ENCODE data around the gene C1QTNF6.

The C1QTNF6 gene

DNA sequence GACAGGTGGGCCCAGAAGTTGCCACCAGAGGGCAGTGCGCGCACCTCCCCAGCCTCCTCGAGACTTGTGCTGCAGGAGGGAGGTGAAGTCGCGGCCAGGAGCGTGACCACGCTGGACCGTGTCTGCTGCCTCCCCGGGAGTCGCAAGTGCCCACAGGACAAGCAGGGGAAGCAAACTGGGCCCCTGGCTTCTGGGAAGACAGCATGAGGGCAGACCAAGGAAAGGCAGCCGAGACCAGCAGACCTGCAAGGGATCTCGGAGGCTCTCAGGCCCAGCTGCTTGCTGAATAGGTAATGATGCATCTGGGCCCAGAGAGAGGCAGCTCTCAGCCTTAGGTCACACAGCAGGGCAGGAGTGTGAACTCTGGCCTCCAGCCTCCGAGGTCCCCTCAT, 21.4 kb downstream of the C1QTNF6 start (continued):
- TF ChIP-seq, protein P1, sequence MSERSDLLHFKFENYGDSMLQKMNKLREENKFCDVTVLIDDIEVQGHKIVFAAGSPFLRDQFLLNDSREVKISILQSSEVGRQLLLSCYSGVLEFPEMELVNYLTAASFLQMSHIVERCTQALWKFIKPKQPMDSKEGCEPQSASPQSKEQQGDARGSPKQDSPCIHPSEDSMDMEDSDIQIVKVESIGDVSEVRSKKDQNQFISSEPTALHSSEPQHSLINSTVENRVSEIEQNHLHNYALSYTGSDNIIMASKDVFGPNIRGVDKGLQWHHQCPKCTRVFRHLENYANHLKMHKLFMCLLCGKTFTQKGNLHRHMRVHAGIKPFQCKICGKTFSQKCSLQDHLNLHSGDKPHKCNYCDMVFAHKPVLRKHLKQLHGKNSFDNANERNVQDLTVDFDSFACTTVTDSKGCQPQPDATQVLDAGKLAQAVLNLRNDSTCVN (tag by site-specific recombination; optimal IDR thresholded peaks at IDR 0.05), result peak; percentile 24
- no peak for TF ChIP-seq ZNF175 (tag by site-specific recombination; IDR thresholded peaks at IDR 0.05)
- peak; percentile 96 for TF ChIP-seq ZNF768 (tag by site-specific recombination; IDR thresholded peaks at IDR 0.05)
- TF ChIP-seq ZNF2 (tag by site-specific recombination; IDR thresholded peaks at IDR 0.05), result peak; percentile 57; the same call in 1 of the 2 replicates
- TF ChIP-seq, protein P2, sequence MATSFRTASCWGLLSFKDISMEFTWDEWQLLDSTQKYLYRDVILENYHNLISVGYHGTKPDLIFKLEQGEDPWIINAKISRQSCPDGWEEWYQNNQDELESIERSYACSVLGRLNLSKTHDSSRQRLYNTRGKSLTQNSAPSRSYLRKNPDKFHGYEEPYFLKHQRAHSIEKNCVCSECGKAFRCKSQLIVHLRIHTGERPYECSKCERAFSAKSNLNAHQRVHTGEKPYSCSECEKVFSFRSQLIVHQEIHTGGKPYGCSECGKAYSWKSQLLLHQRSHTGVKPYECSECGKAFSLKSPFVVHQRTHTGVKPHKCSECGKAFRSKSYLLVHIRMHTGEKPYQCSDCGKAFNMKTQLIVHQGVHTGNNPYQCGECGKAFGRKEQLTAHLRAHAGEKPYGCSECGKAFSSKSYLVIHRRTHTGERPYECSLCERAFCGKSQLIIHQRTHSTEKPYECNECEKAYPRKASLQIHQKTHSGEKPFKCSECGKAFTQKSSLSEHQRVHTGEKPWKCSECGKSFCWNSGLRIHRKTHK (tag by site-specific recombination; IDR thresholded peaks at IDR 0.05), result no peak
- TF ChIP-seq ZNF514 (tag by site-specific recombination; IDR thresholded peaks at IDR 0.05), result no peak
- 0 out of 2 replicates have a peak, but pooled peaks have one; percentile 11 for TF ChIP-seq SP7 (tag by site-specific recombination; IDR thresholded peaks at IDR 0.05)
- no peak for TF ChIP-seq BCL11B (tag by site-specific recombination; IDR thresholded peaks at IDR 0.05; ENCODE audit: low read depth)
- TF ChIP-seq, protein P3, sequence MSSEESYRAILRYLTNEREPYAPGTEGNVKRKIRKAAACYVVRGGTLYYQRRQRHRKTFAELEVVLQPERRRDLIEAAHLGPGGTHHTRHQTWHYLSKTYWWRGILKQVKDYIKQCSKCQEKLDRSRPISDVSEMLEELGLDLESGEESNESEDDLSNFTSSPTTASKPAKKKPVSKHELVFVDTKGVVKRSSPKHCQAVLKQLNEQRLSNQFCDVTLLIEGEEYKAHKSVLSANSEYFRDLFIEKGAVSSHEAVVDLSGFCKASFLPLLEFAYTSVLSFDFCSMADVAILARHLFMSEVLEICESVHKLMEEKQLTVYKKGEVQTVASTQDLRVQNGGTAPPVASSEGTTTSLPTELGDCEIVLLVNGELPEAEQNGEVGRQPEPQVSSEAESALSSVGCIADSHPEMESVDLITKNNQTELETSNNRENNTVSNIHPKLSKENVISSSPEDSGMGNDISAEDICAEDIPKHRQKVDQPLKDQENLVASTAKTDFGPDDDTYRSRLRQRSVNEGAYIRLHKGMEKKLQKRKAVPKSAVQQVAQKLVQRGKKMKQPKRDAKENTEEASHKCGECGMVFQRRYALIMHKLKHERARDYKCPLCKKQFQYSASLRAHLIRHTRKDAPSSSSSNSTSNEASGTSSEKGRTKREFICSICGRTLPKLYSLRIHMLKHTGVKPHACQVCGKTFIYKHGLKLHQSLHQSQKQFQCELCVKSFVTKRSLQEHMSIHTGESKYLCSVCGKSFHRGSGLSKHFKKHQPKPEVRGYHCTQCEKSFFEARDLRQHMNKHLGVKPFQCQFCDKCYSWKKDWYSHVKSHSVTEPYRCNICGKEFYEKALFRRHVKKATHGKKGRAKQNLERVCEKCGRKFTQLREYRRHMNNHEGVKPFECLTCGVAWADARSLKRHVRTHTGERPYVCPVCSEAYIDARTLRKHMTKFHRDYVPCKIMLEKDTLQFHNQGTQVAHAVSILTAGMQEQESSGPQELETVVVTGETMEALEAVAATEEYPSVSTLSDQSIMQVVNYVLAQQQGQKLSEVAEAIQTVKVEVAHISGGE (tag by site-specific recombination; conservative IDR thresholded peaks at IDR 0.05; ENCODE audit: low read depth), result no peak
- TF ChIP-seq, protein P4, sequence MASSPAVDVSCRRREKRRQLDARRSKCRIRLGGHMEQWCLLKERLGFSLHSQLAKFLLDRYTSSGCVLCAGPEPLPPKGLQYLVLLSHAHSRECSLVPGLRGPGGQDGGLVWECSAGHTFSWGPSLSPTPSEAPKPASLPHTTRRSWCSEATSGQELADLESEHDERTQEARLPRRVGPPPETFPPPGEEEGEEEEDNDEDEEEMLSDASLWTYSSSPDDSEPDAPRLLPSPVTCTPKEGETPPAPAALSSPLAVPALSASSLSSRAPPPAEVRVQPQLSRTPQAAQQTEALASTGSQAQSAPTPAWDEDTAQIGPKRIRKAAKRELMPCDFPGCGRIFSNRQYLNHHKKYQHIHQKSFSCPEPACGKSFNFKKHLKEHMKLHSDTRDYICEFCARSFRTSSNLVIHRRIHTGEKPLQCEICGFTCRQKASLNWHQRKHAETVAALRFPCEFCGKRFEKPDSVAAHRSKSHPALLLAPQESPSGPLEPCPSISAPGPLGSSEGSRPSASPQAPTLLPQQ (tag by site-specific recombination; IDR thresholded peaks at IDR 0.05), result 0 out of 2 replicates have a peak, but pooled peaks have one; percentile 15
- no peak for TF ChIP-seq HOXD13 (CRISPR knock-in tag; IDR thresholded peaks at IDR 0.05; ENCODE audit: borderline replicate concordance)
- no peak for TF ChIP-seq ZNF19 (tag by site-specific recombination; IDR thresholded peaks at IDR 0.05; ENCODE audit: low read depth)
- no peak for TF ChIP-seq ZNF561 (tag by site-specific recombination; IDR thresholded peaks at IDR 0.05; ENCODE audit: borderline replicate concordance)
- TF ChIP-seq GLIS2 (tag by site-specific recombination; IDR thresholded peaks at IDR 0.05), result peak; percentile 65
- TF ChIP-seq ZNF623 (tag by site-specific recombination; IDR thresholded peaks at IDR 0.05), result no peak
- peak; percentile 55; the same call in 1 of the 2 replicates for TF ChIP-seq ZIC2 (tag by site-specific recombination; IDR thresholded peaks at IDR 0.05)

DNA sequence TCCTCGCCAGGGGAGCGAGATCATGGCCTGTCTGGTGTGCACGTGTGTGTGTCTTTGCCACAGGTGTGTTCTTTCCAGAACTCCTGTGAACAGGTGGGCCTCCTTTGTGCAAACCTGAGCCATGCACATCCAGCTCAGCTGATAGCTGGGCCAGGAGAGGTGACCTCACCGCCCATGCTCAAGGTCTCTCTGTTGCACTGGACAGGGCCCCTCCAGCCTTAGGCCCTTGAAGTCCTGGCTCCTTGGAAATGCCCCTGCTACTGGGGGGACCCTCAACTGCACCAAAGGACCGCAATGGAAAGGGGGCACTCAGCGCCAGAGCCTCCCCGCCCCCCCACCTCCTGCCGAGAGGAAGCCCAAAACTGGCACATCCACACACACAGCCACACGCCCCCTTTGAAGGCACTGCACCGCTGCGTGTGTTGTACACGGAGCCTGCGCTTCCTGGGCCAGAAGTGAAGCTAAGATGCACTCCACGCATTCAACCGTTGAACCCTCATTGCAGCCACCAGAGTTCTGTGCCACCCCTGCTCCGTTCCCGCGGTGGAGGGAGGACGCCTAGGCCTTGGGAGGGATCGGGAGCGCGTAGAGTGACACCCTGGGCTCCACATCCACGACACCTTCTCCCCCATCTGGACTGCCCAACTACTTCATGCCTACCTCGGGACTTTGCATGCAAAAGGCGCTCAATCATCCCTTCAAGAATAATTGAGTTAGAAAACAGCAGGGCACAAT, 21.9 kb downstream of the C1QTNF6 start:
- no peak overlapping the region for H3K27ac ChIP-seq (ENCODE audit: extremely low read depth, low read depth, low read length)
- ChIA-PET CTCF (interaction anchor here (1.0 to 3.3 kb wide), 19 partner anchors 8 to 292 kb away, joined by 3 to 38 read pairs (median 5); no protein-coding TSS in a partner anchor), POLR2A (no interaction called here)
- H3K36me3 ChIP-seq (ENCODE audit: control insufficient read depth in 2 of 2, insufficient read depth in 1 of 2, low read length in 2 of 2), result no peaks in the 10 kb centered on the region
- H3K4me3 ChIP-seq (ENCODE audit: low read depth, low read length), result no peak overlapping the region
- H3K4me1 ChIP-seq (ENCODE audit: control insufficient read depth, insufficient read depth, low read length), result no peaks in the 10 kb centered on the region
- H3K9me3 ChIP-seq (ENCODE audit: control insufficient read depth, insufficient read depth, low read depth, low read length), result no peaks in the 10 kb centered on the region
- no peak for TF ChIP-seq ZNF138 (tag by site-specific recombination; IDR thresholded peaks at IDR 0.05; ENCODE audit: borderline replicate concordance)
- TF ChIP-seq MZF1 (tag by site-specific recombination; IDR thresholded peaks at IDR 0.05; ENCODE audit: borderline replicate concordance), result no peak
- TF ChIP-seq ZNF391 (tag by site-specific recombination; IDR thresholded peaks at IDR 0.05; ENCODE audit: borderline replicate concordance, low read depth), result no peak
- TF ChIP-seq SCRT2 (tag by site-specific recombination; IDR thresholded peaks at IDR 0.05), result peak; percentile 46
- no peak for TF ChIP-seq ZNF239 (tag by site-specific recombination; IDR thresholded peaks at IDR 0.05)
- no peak for TF ChIP-seq YY1 (tag by site-specific recombination; IDR thresholded peaks at IDR 0.05)
- TF ChIP-seq, protein P5, sequence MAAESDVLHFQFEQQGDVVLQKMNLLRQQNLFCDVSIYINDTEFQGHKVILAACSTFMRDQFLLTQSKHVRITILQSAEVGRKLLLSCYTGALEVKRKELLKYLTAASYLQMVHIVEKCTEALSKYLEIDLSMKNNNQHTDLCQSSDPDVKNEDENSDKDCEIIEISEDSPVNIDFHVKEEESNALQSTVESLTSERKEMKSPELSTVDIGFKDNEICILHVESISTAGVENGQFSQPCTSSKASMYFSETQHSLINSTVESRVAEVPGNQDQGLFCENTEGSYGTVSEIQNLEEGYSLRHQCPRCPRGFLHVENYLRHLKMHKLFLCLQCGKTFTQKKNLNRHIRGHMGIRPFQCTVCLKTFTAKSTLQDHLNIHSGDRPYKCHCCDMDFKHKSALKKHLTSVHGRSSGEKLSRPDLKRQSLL (tag by site-specific recombination; IDR thresholded peaks at IDR 0.05), result peak; percentile 69
- TF ChIP-seq, protein P2 (tag by site-specific recombination; IDR thresholded peaks at IDR 0.05), result no peak
